HEK293T (cell line): ENCODE measurements around the gene NAIF1.
"Not testable (repeated sequence)": the region's sequence is repeated elsewhere in the genome, so short reads cannot be mapped to it uniquely, and the experiment has no call there.

ENCODE experiments used
- CTCF ChIA-PET: fragments of 350-600 bp; formaldehyde crosslinking; extraction: SDS; loops from one replicate; lab custom pipeline; 2021; ENCODE audit warnings: antibody characterized with exemption, inconsistent platforms; lab: Yijun Ruan, JAX
- POLR2A ChIA-PET: fragments of 350-600 bp; formaldehyde crosslinking; extraction: SDS; loops from one replicate; lab custom pipeline; 2020; ENCODE audit warnings: antibody characterized with exemption, inconsistent platforms; lab: Yijun Ruan, JAX
- DNase-seq: peaks from one replicate; pipeline ENCODE4 v3.0.0; 2012; ENCODE audit warnings: mixed read lengths; ENCODE audit errors: extremely low spot score
- ARNT ChIP-seq: fragments of 450-650 bp; IDR thresholded peaks from 2 replicates; pipeline ENCODE4 v1.6.1; 2017; ENCODE audit warnings: mild to moderate bottlenecking
- BHLHE40 ChIP-seq: fragments of 450-650 bp; IDR thresholded peaks from 2 replicates; pipeline ENCODE4 v1.6.1; 2016; ENCODE audit warnings: mild to moderate bottlenecking, moderate library complexity, borderline replicate concordance
- ELF4 ChIP-seq: fragments of 450-650 bp; IDR thresholded peaks from 2 replicates; pipeline ENCODE4 v1.6.1; 2017; ENCODE audit warnings: antibody characterized with exemption
- FOXA1 ChIP-seq: fragments of 450-650 bp; IDR thresholded peaks from 2 replicates; pipeline ENCODE4 v1.6.1; 2016; ENCODE audit warnings: mild to moderate bottlenecking
- FOXK2 ChIP-seq: fragments of 450-650 bp; IDR thresholded peaks from 2 replicates; pipeline ENCODE4 v1.6.1; 2016; ENCODE audit warnings: mild to moderate bottlenecking
- FOXM1 ChIP-seq: fragments of 450-650 bp; IDR thresholded peaks from 2 replicates; pipeline ENCODE4 v1.6.1; 2017; ENCODE audit warnings: mild to moderate bottlenecking, borderline replicate concordance
- L3MBTL2 ChIP-seq: fragments of 450-650 bp; conservative IDR thresholded peaks from 2 replicates; pipeline ENCODE4 v1.6.1; 2016; ENCODE audit warnings: mild to moderate bottlenecking
- LEF1 ChIP-seq: fragments of 450-650 bp; IDR thresholded peaks from 2 replicates; pipeline ENCODE4 v1.6.1; 2017; ENCODE audit warnings: mild to moderate bottlenecking, borderline replicate concordance
- NFRKB ChIP-seq: fragments of 450-650 bp; IDR thresholded peaks from 2 replicates; pipeline ENCODE4 v1.6.1; 2016; ENCODE audit warnings: mild to moderate bottlenecking, moderate library complexity
- PKNOX1 ChIP-seq: fragments of 450-650 bp; IDR thresholded peaks from 2 replicates; pipeline ENCODE4 v1.6.1; 2016
- SP1 ChIP-seq: fragments of 450-650 bp; IDR thresholded peaks from 2 replicates; pipeline ENCODE4 v1.6.1; 2017
- SUZ12 ChIP-seq: fragments of 450-650 bp; IDR thresholded peaks from 2 replicates; pipeline ENCODE4 v1.6.1; 2016; ENCODE audit warnings: mild to moderate bottlenecking
- TARDBP ChIP-seq: fragments of 450-650 bp; IDR thresholded peaks from 2 replicates; pipeline ENCODE4 v1.6.1; 2016
- ZNF384 ChIP-seq: fragments of 450-650 bp; IDR thresholded peaks from 2 replicates; pipeline ENCODE4 v1.6.1; 2016

NAIF1 gene

GRCh38 chr9:128051932-128052709 is 15.0 kb downstream of the NAIF1 start:
- DNase-seq, result no peak
- ChIA-PET POLR2A (no interaction called here), CTCF (no interaction called here)
- TF ChIP-seq L3MBTL2, result no peak
- TF ChIP-seq ELF4, result no peak

DNA sequence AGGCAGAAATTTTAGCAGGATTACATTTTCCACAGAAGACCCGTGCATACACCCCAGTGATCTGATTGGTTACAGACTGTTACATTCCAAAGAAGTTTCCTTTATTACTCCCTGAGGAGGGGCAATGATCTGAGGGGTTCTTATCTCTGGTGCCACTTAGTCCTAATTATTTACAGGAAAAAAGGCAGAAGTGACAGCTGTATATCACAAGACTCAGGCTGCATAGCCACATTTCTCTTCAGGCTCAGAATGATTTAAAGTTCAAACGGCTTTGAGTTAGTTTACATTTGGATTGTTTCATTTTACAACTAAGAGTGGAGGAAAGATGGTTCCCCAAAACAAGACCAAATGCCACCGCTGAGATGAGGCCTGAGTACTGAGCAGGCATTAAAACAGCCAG is 17.3 kb downstream of the NAIF1 start:
- CTCF ChIA-PET, result interaction anchor here (0.7 to 1.3 kb wide), 2 partner anchors 68 to 106 kb away, joined by 3 read pairs; no protein-coding TSS in a partner anchor
- TF ChIP-seq BHLHE40, result no peak
- TF ChIP-seq PKNOX1, result peak; percentile 27; the same call in 1 of the 2 replicates
- POLR2A ChIA-PET, result no interaction called here
- no peak for DNase-seq

DNA sequence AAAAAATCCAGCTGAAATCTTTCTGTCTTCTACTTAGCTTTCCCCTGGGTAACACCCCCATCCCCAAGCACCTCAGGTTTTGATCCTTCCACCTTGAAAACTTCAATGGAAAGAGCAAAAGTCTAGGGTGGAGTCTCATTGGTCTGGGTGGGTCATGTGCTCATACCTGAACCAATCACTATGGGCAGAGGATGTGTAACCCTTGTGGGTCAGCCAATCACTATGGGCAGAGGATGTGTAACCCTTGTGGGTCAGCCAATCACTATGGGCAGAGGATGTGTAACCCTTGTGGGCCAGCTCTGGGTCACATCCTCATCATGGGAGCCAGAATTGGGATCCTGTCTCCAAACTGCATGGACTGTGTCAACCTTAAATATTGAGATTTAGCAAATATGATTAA is 18.5 kb downstream of the NAIF1 start:
- no peak for DNase-seq
- ChIA-PET POLR2A (no interaction called here), CTCF (interaction anchor here (1.3 kb wide), 1 partner anchor 69 kb away, joined by 3 read pairs; no protein-coding TSS in a partner anchor)
- TF ChIP-seq L3MBTL2 (no peak), PKNOX1 (no peak)

DNA sequence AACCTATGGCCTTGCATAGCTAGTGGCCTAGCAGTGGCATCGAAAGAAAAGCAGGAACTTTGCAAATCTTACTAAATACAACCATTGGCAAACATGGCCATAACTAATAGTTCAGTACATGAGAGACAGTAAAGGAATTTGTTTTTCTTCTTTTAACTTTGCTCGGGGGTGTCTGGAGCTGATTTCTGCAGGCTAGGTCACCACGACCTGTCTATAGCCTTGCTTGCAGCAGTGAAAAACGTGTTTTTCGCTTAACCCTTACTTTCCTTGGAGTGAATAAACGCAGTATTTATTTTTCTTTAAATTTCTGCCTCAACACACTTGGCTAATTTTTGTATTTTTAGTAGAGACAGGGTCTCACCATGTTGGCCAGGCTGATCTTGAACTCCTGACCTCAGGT is 19.9 kb downstream of the NAIF1 start:
- ChIA-PET CTCF (no interaction called here), POLR2A (interaction anchor here (1.0 to 1.5 kb wide), 2 partner anchors 10 to 20 kb away, joined by 3 to 4 read pairs; partner anchors contain the start of gene NAIF1)
- no peak for TF ChIP-seq FOXM1
- DNase-seq, result no peak

GRCh38 chr9:128045831-128046230 is 21.3 kb downstream of the NAIF1 start:
- no peak for DNase-seq
- ChIA-PET CTCF (interaction anchor here (0.7 to 1.1 kb wide), 3 partner anchors 8 to 459 kb away, joined by 3 read pairs; no protein-coding TSS in a partner anchor), POLR2A (interaction anchor here (1.5 kb wide), 1 partner anchor 11 kb away, joined by 4 read pairs; no protein-coding TSS in a partner anchor)
- TF ChIP-seq LEF1, result no peak
- TF ChIP-seq SP1, result no peak

GRCh38 chr9:128045409-128045808 is 21.7 kb downstream of the NAIF1 start:
- POLR2A ChIA-PET, DNase-seq: not testable (repeated sequence)
- CTCF ChIA-PET, result interaction anchor here (0.9 kb wide), 1 partner anchor 9 kb away, joined by 3 read pairs; no protein-coding TSS in a partner anchor

DNA sequence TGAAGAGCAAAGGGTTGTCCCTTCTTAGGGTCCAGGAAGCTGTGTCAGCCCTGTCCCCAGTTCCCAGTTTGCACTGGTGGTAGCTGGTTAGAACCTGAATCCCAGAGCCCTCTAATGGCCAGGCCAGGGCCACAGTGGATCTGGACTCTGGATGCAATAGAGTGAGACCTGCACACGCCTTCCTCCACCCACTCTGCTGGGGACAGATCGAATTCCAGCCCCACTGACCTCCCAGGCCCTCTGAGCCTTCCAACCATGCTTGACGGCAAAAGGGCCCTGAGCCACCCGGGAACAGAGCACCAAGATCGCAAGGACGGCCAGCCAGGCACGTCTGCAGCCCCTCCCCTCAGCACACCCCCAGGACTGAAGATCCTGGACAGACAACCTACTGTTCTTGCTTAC is 23.7 kb downstream of the NAIF1 start:
- no peak for DNase-seq
- TF ChIP-seq LEF1 (no peak), SP1 (no peak), ELF4 (no peak), ARNT (no peak), PKNOX1 (no peak), ZNF384 (no peak), SUZ12 (no peak), FOXA1 (no peak), FOXK2 (no peak), L3MBTL2 (no peak), NFRKB (no peak), BHLHE40 (no peak), TARDBP (no peak), FOXM1 (no peak)
- POLR2A ChIA-PET, result no interaction called here
- CTCF ChIA-PET, result interaction anchor here (0.5 kb wide), 1 partner anchor 114 kb away, joined by 3 read pairs; no protein-coding TSS in a partner anchor

DNA sequence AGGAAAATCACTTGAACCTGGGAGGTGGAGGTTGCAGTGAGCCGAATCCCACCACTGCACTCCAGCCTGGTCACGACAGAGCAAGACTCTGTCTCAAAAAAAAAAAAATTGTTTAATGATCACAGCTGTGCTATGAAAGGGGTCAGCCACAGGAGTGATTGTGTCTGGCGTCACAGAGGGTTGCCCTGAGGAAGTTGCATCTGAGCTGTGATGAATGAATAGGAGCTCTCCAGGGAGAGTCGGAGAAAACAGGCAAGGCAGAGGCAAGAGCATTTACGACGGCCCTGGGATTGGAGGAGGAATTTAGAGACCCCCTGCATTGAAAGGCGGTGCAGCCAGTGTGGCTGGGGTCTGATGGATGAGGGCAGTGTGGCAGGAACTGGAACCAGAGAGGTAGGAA is 25.1 kb downstream of the NAIF1 start:
- ChIA-PET POLR2A (interaction anchor here (0.7 kb wide), 1 partner anchor 12 kb away, joined by 3 read pairs; no protein-coding TSS in a partner anchor), CTCF (no interaction called here)
- no peak for TF ChIP-seq ELF4
- TF ChIP-seq TARDBP, result no peak
- TF ChIP-seq SP1, result no peak
- TF ChIP-seq FOXA1, result no peak
- no peak for TF ChIP-seq BHLHE40
- DNase-seq, result no peak

DNA sequence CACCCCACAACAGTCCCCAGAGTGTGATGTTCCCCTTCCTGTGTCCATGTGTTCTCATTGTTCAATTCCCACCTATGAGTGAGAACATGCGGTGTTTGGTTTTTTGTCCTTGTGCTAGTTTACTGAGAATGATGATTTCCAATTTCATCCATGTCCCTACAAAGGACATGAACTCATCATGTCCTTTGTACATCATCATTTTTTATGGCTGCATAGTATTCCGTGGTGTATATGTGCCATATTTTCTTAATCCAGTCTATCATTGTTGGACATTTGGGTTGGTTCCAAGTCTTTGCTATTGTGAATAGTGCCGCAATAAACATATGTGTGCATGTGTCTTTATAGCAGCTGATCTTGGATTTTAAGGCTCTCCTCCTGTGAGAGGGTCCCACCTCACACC is 26.3 kb downstream of the NAIF1 start:
- DNase-seq, POLR2A ChIA-PET, CTCF ChIA-PET: not testable (repeated sequence)

DNA sequence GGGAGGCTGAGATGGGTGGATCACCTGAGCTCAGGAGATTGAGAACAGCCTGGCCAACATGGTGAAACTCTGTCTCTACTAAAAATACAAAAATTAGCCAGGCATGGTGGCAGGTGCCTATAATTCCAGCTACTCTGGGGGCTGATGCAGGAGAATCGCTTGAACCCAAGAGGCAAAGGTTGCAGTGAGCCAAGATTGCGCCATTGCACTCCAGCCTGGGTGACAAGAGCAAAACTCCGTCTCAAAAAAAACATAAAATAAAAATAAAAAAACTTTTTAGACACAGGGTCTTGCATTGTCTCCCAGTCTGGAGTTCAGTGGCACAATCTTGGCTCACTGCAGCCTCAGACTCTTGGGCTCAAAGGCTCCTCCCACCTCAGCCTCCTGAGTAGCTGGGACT is 30.6 kb downstream of the NAIF1 start:
- CTCF ChIA-PET, result interaction anchor here (1.2 kb wide), 1 partner anchor 10 kb away, joined by 3 read pairs; no protein-coding TSS in a partner anchor
- POLR2A ChIA-PET, DNase-seq: not testable (repeated sequence)
